Measurements from ENCODE around the gene ALPK1.

GRCh38 chr4:112422644-112423043, 125.5 kb downstream of the ALPK1 start:
- no peak for TF ChIP-seq POLR2A (IDR thresholded peaks at IDR 0.05; ENCODE audit: borderline replicate concordance, extremely low read depth, insufficient read depth, insufficient read length)
- TF ChIP-seq CTCF (IDR thresholded peaks at IDR 0.05 in 2 of 3, conservative IDR thresholded peaks at IDR 0.05 in 1 of 3; ENCODE audit: borderline replicate concordance in 1 of 3, insufficient read depth in 1 of 3, low read depth in 2 of 3, low read length in 2 of 3) = no peak
- no peak for TF ChIP-seq YY1 (IDR thresholded peaks at IDR 0.05; ENCODE audit: extremely low read depth, insufficient replicate concordance, low read depth, low read length)
- no peak for TF ChIP-seq SIN3A (IDR thresholded peaks at IDR 0.05; ENCODE audit: low read depth)
- no peak for TF ChIP-seq ZNF274 (IDR thresholded peaks at IDR 0.05; ENCODE audit: low read depth, low read length)
- no peak for TF ChIP-seq EZH2phosphoT487 (IDR thresholded peaks at IDR 0.05; ENCODE audit: borderline replicate concordance)
- TF ChIP-seq TCF7L2 (IDR thresholded peaks at IDR 0.05; ENCODE audit: borderline replicate concordance, extremely low read depth, insufficient read depth, insufficient read length) = no peak
- TF ChIP-seq SRF (IDR thresholded peaks at IDR 0.05; ENCODE audit: low read depth) = no peak
- TF ChIP-seq RAD21 (IDR thresholded peaks at IDR 0.05; ENCODE audit: low read depth) = no peak
- TF ChIP-seq MAX (IDR thresholded peaks at IDR 0.05) = no peak
- no peak for TF ChIP-seq ZBTB33 (IDR thresholded peaks at IDR 0.05; ENCODE audit: extremely low read depth, insufficient replicate concordance, low read length)
